ENCODE results near the gene BLOC1S6. TPM values are rescaled to one million over a fixed set of nuclear protein-coding genes. Genes with fewer than 3 reads are reported as not detected.
A peak's percentile ranks its signal among the peaks of the same experiment; 100 is the strongest.

BLOC1S6 gene
- total and polyA plus RNA-seq, 5 donors from 2014 or later = 37.9 to 66.3 (median 46.7) TPM

- ATAC-seq (ENCODE audit: low read depth in 2 of 2) (no peak), DNase-seq (no peak)
- no peaks in the 10 kb centered on the region for H3K27me3 ChIP-seq (ENCODE audit: control insufficient read depth, insufficient read depth, low read length)
- Mint-ChIP-seq H3K27ac (peak overlapping the region; percentile 84 to 95 (median 91)), H3K9me3 (peaks cover 0 to 3% (median 0%) of the 10 kb centered on the region in 7 donors), H3K27me3 (peaks cover 5% of the 10 kb centered on the region), H3K4me1 (peaks cover 18 to 53% (median 36%) of the 10 kb centered on the region in 4 donors), H3K4me3 (peak overlapping the region; percentile 88 to 99 (median 97)), H3K36me3 (peaks cover 14% of the 10 kb centered on the region)
- H3K36me3 ChIP-seq (ENCODE audit: control insufficient read depth, insufficient read depth, low read length) = peaks cover 7% of the 10 kb centered on the region
- peak overlapping the region; percentile 88 for H3K4me3 ChIP-seq (ENCODE audit: low read depth, low read length)
- H3K4me1 ChIP-seq (ENCODE audit: control insufficient read depth, insufficient read depth, low read length, poor library complexity, severe bottlenecking) = peaks cover 41% of the 10 kb centered on the region
- H3K27ac ChIP-seq (ENCODE audit: insufficient read depth, low read length, poor library complexity, severe bottlenecking) = peak overlapping the region; percentile 73
- no peaks in the 10 kb centered on the region for H3K9me3 ChIP-seq (ENCODE audit: control insufficient read depth in 2 of 2, low read length in 2 of 2)
These were observed 48.6 kb downstream of the BLOC1S6 start for GRCh38 chr15:45635763-45636292.

- no peak for ATAC-seq (ENCODE audit: low read depth in 2 of 2)
- no peak for DNase-seq
- Histone ChIP-seq H3K4me3 (ENCODE audit: low read depth, low read length) (peak overlapping the region; percentile 89), H3K36me3 (ENCODE audit: control insufficient read depth, insufficient read depth, low read length) (peaks cover 10% of the 10 kb centered on the region), H3K27me3 (ENCODE audit: control insufficient read depth, insufficient read depth, low read length) (no peaks in the 10 kb centered on the region), H3K4me1 (ENCODE audit: control insufficient read depth, insufficient read depth, low read length, poor library complexity, severe bottlenecking) (peaks cover 46% of the 10 kb centered on the region), H3K9me3 (ENCODE audit: control insufficient read depth in 2 of 2, low read length in 2 of 2) (no peaks in the 10 kb centered on the region), H3K27ac (ENCODE audit: insufficient read depth, low read length, poor library complexity, severe bottlenecking) (peak overlapping the region; percentile 80)
- Mint-ChIP-seq H3K9me3 (peaks cover 0 to 3% (median 0%) of the 10 kb centered on the region in 7 donors), H3K4me3 (peak overlapping the region; percentile 88 to 98 (median 92)), H3K27me3 (peaks cover 5% of the 10 kb centered on the region), H3K4me1 (peaks cover 29 to 65% (median 48%) of the 10 kb centered on the region in 4 donors), H3K36me3 (peaks cover 14% of the 10 kb centered on the region), H3K27ac (peak overlapping the region; percentile 86 to 96 (median 88))
These were observed 50.0 kb downstream of the BLOC1S6 start for GRCh38 chr15:45637141-45637540.

GRCh38 chr15:45637552-45638033 lies 50.4 kb downstream of the BLOC1S6 start:
- Histone ChIP-seq H3K27ac (ENCODE audit: insufficient read depth, low read length, poor library complexity, severe bottlenecking) (peak overlapping the region; percentile 80), H3K27me3 (ENCODE audit: control insufficient read depth, insufficient read depth, low read length) (no peaks in the 10 kb centered on the region), H3K9me3 (ENCODE audit: control insufficient read depth in 2 of 2, low read length in 2 of 2) (no peaks in the 10 kb centered on the region), H3K36me3 (ENCODE audit: control insufficient read depth, insufficient read depth, low read length) (peaks cover 11% of the 10 kb centered on the region), H3K4me3 (ENCODE audit: low read depth, low read length) (peak overlapping the region; percentile 89), H3K4me1 (ENCODE audit: control insufficient read depth, insufficient read depth, low read length, poor library complexity, severe bottlenecking) (peaks cover 46% of the 10 kb centered on the region)
- DNase-seq (peak; percentile 9 to 91 (median 72)), ATAC-seq (ENCODE audit: low read depth in 2 of 2) (peak; percentile 71 to 72)
- peak overlapping the region; percentile 86 to 96 (median 88) for H3K27ac Mint-ChIP-seq
- peaks cover 1% of the 10 kb centered on the region for H3K27me3 Mint-ChIP-seq
- peak overlapping the region; percentile 88 to 98 (median 92) for H3K4me3 Mint-ChIP-seq
- H3K36me3 Mint-ChIP-seq = peaks cover 17% of the 10 kb centered on the region
- no peaks in the 10 kb centered on the region for H3K9me3 Mint-ChIP-seq
- H3K4me1 Mint-ChIP-seq = peaks cover 33 to 67% (median 50%) of the 10 kb centered on the region in 4 donors

GRCh38 chr15:45640616-45641015 lies 53.4 kb downstream of the BLOC1S6 start:
- Mint-ChIP-seq H3K9me3 (no peaks in the 10 kb centered on the region), H3K27ac (no peak overlapping the region), H3K27me3 (no peaks in the 10 kb centered on the region), H3K4me3 (no peak overlapping the region), H3K36me3 (peaks cover 29% of the 10 kb centered on the region), H3K4me1 (peaks cover 53 to 86% (median 69%) of the 10 kb centered on the region in 4 donors)
- Histone ChIP-seq H3K36me3 (ENCODE audit: control insufficient read depth, insufficient read depth, low read length) (peaks cover 11% of the 10 kb centered on the region), H3K4me1 (ENCODE audit: control insufficient read depth, insufficient read depth, low read length, poor library complexity, severe bottlenecking) (peaks cover 48% of the 10 kb centered on the region), H3K9me3 (ENCODE audit: control insufficient read depth in 2 of 2, low read length in 2 of 2) (no peaks in the 10 kb centered on the region), H3K27me3 (ENCODE audit: control insufficient read depth, insufficient read depth, low read length) (no peaks in the 10 kb centered on the region), H3K4me3 (ENCODE audit: low read depth, low read length) (no peak overlapping the region), H3K27ac (ENCODE audit: insufficient read depth, low read length, poor library complexity, severe bottlenecking) (no peak overlapping the region)
- ATAC-seq (ENCODE audit: low read depth in 2 of 2) (no peak), DNase-seq (no peak)

GRCh38 chr15:45641374-45641781 lies 54.2 kb downstream of the BLOC1S6 start:
- Histone ChIP-seq H3K4me3 (ENCODE audit: low read depth, low read length) (no peak overlapping the region), H3K4me1 (ENCODE audit: control insufficient read depth, insufficient read depth, low read length, poor library complexity, severe bottlenecking) (peaks cover 48% of the 10 kb centered on the region), H3K9me3 (ENCODE audit: control insufficient read depth in 2 of 2, low read length in 2 of 2) (no peaks in the 10 kb centered on the region), H3K27ac (ENCODE audit: insufficient read depth, low read length, poor library complexity, severe bottlenecking) (no peak overlapping the region), H3K27me3 (ENCODE audit: control insufficient read depth, insufficient read depth, low read length) (no peaks in the 10 kb centered on the region), H3K36me3 (ENCODE audit: control insufficient read depth, insufficient read depth, low read length) (peaks cover 11% of the 10 kb centered on the region)
- peaks cover 32% of the 10 kb centered on the region for H3K36me3 Mint-ChIP-seq
- ATAC-seq (ENCODE audit: low read depth in 2 of 2) (no peak), DNase-seq (no peak)
- no peaks in the 10 kb centered on the region for H3K27me3 Mint-ChIP-seq
- H3K4me1 Mint-ChIP-seq = peaks cover 55 to 88% (median 74%) of the 10 kb centered on the region in 4 donors
- H3K4me3 Mint-ChIP-seq = peak overlapping the region in 1 of 4 donors; percentile 88
- H3K27ac Mint-ChIP-seq = no peak overlapping the region
- H3K9me3 Mint-ChIP-seq = no peaks in the 10 kb centered on the region

- Mint-ChIP-seq H3K27me3 (no peaks in the 10 kb centered on the region), H3K4me3 (peak overlapping the region in 3 of 4 donors; percentile 51 to 88 (median 84)), H3K4me1 (peaks cover 53 to 87% (median 73%) of the 10 kb centered on the region in 4 donors), H3K9me3 (no peaks in the 10 kb centered on the region), H3K27ac (peak overlapping the region in 2 of 3 donors; percentile 12 to 50), H3K36me3 (peaks cover 34% of the 10 kb centered on the region)
- no peak for ATAC-seq (ENCODE audit: low read depth in 2 of 2)
- Histone ChIP-seq H3K9me3 (ENCODE audit: control insufficient read depth in 2 of 2, low read length in 2 of 2) (no peaks in the 10 kb centered on the region), H3K4me1 (ENCODE audit: control insufficient read depth, insufficient read depth, low read length, poor library complexity, severe bottlenecking) (peaks cover 39% of the 10 kb centered on the region), H3K27me3 (ENCODE audit: control insufficient read depth, insufficient read depth, low read length) (no peaks in the 10 kb centered on the region), H3K36me3 (ENCODE audit: control insufficient read depth, insufficient read depth, low read length) (peaks cover 11% of the 10 kb centered on the region), H3K27ac (ENCODE audit: insufficient read depth, low read length, poor library complexity, severe bottlenecking) (no peak overlapping the region), H3K4me3 (ENCODE audit: low read depth, low read length) (no peak overlapping the region)
- DNase-seq = no peak
These were observed 55.1 kb downstream of the BLOC1S6 start for GRCh38 chr15:45641999-45642932.

- Histone ChIP-seq H3K27me3 (ENCODE audit: control insufficient read depth, insufficient read depth, low read length) (no peaks in the 10 kb centered on the region), H3K36me3 (ENCODE audit: control insufficient read depth, insufficient read depth, low read length) (peaks cover 11% of the 10 kb centered on the region), H3K4me3 (ENCODE audit: low read depth, low read length) (peak overlapping the region; percentile 42), H3K27ac (ENCODE audit: insufficient read depth, low read length, poor library complexity, severe bottlenecking) (no peak overlapping the region), H3K4me1 (ENCODE audit: control insufficient read depth, insufficient read depth, low read length, poor library complexity, severe bottlenecking) (peaks cover 29% of the 10 kb centered on the region), H3K9me3 (ENCODE audit: control insufficient read depth in 2 of 2, low read length in 2 of 2) (no peaks in the 10 kb centered on the region)
- DNase-seq = no peak
- ATAC-seq (ENCODE audit: low read depth in 2 of 2) = no peak
- Mint-ChIP-seq H3K27me3 (no peaks in the 10 kb centered on the region), H3K4me3 (peak overlapping the region in 2 of 4 donors; percentile 20 to 50), H3K4me1 (peaks cover 49 to 82% (median 68%) of the 10 kb centered on the region in 4 donors), H3K9me3 (no peaks in the 10 kb centered on the region), H3K36me3 (peaks cover 28% of the 10 kb centered on the region), H3K27ac (peak overlapping the region in 1 of 3 donors; percentile 25)
These were observed 57.3 kb downstream of the BLOC1S6 start for GRCh38 chr15:45644437-45644836.
